GM12873 (cell line): ENCODE measurements around the gene C1QTNF4.

Experiments used
- TF ChIP-seq, protein P1 (sequence below): IDR thresholded peaks from 2 replicates; pipeline ENCODE4 v1.5.1; 2012; ENCODE audit warnings: low read depth, mild to moderate bottlenecking, moderate library complexity, low read length, control low read depth; ENCODE audit not compliant: insufficient read depth; ENCODE audit errors: missing control alignments

The C1QTNF4 gene

DNA sequence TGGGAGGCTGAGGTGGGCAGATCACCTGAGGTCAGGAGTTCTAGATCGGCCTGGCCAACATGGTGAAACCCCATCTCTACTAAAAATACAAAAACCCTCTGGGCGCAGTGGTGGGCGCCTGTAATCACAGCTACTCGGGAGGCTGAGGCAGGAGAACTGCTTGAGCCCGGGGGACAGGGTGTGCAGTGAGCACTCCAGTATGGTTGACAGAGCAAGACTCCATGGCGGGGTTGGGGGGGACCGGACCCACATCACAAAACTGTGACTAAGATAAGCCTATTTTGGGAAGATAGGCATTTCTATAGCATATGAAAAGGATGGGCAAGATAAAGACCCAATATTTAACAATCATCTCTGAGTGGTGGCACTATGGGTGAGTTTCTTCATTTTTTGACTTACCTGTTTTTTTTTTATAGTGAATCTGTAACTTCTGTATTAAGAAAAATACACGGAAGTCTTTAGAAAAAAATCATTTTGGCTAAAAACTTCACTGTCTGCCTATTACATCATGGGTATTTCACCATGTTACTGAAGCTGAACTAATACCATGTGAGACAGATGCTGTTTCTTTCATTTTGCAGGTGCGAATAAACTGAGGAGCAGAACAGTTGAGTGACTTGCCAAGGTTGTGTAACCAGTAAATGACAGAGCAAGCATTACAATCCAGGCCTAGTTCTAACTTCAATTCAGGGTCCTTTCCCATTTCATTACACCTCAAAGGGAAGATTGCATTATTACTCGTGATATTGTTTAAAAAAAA is 43.7 kb downstream of the C1QTNF4 start:
- TF ChIP-seq, protein P1, sequence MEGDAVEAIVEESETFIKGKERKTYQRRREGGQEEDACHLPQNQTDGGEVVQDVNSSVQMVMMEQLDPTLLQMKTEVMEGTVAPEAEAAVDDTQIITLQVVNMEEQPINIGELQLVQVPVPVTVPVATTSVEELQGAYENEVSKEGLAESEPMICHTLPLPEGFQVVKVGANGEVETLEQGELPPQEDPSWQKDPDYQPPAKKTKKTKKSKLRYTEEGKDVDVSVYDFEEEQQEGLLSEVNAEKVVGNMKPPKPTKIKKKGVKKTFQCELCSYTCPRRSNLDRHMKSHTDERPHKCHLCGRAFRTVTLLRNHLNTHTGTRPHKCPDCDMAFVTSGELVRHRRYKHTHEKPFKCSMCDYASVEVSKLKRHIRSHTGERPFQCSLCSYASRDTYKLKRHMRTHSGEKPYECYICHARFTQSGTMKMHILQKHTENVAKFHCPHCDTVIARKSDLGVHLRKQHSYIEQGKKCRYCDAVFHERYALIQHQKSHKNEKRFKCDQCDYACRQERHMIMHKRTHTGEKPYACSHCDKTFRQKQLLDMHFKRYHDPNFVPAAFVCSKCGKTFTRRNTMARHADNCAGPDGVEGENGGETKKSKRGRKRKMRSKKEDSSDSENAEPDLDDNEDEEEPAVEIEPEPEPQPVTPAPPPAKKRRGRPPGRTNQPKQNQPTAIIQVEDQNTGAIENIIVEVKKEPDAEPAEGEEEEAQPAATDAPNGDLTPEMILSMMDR: no peak

DNA sequence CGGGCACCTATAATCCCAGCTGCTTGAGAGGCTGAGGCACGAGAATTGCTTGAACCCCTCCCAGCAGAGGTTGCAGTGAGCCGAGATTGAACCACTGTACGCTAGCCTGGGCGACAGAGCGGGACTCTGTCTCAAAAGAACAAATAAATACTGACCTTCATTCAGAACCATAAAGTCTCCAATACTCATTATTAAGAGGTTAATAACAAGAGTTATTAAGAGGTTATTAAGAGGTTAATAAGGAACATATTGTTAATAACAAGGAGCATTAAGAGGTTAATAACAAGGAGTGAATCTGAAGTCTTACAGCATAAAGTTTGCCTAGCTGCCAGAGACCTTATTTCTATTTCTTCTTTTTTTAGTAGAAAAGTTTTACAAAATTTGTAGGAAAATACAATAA is 48.9 kb downstream of the C1QTNF4 start:
- TF ChIP-seq, protein P1: no peak

DNA sequence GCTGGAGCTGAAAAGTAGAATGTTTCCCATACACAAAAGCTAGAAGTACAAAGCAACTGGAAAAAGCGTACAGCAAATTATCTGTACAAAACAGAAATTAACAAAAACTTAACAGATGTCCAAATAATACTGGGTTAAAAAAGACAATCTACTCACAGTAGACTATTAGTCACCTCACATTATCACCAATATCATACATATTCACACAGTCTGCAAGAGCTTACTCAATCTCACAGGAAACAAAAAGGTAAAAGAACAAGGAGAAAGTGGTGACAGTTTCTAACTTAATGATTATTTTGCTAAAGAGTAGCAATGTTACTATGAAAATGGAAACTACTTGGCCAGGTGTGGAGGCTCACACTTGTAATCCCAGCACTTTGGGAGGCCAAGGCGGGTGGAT is 53.1 kb downstream of the C1QTNF4 start:
- TF ChIP-seq, protein P1: no peak

DNA sequence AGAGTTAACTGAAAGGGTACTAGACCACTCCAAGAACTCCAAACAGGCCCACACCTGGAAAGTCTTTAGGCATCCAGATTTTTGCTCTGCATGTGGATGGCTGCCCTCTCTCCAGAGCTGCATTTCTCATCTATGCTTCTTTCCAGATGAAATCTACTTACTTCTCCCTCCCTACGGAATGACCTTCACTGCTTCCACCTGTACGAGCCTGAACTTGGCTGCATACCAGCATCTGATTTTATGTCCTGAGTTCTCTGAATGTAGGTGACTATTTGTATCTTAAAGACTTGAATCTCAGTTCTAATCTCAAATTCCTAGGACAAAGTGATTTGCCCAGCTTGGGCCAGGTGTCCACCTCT is 54.6 kb downstream of the C1QTNF4 start:
- TF ChIP-seq, protein P1: no peak
